SK-N-SH treated with all-trans-retinoic acid at 6 μM for 48 hours (cell line): ENCODE data around the gene RFX3.

Source experiments
- ATAC-seq: fragments of 200-7000 bp; cut with Tn5 transposase; 3 replicates; pipeline ENCODE4 v1.9.1; 2020; ENCODE audit warnings: mild to moderate bottlenecking, moderate library complexity
- ARNTL ChIP-seq: fragments of 450-650 bp; formaldehyde crosslinking; IDR thresholded peaks from 2 replicates; pipeline ENCODE4 v1.5.0; 2020; ENCODE audit warnings: low read depth, mild to moderate bottlenecking, moderate library complexity, borderline replicate concordance
- BACH2 ChIP-seq: fragments of 250-450 bp; sonication (Bioruptor Pico); IDR thresholded peaks from 2 replicates; pipeline ENCODE4 v1.9.0; 2021; ENCODE audit warnings: mild to moderate bottlenecking, borderline replicate concordance
- CREB5 ChIP-seq: fragments of 250-450 bp; sonication (Bioruptor Pico); IDR thresholded peaks from 2 replicates; pipeline ENCODE4 v1.5.1; 2020; ENCODE audit warnings: low read depth, mild to moderate bottlenecking, moderate library complexity
- CSDC2 ChIP-seq: fragments of 250-450 bp; sonication (Bioruptor Pico); IDR thresholded peaks from 2 replicates; pipeline ENCODE4 v1.5.0; 2020; ENCODE audit warnings: mild to moderate bottlenecking, moderate library complexity
- ESRRG ChIP-seq: fragments of 250-450 bp; sonication (Bioruptor Pico); IDR thresholded peaks from 2 replicates; pipeline ENCODE4 v1.6.1; 2021; ENCODE audit warnings: mild to moderate bottlenecking
- GLIS3 ChIP-seq: fragments of 250-450 bp; sonication (Bioruptor Pico); IDR thresholded peaks from 2 replicates; pipeline ENCODE4 v1.5.0; 2020; ENCODE audit warnings: mild to moderate bottlenecking, moderate library complexity
- ISL1 ChIP-seq: fragments of 250-450 bp; sonication (Bioruptor Pico); IDR thresholded peaks from 2 replicates; pipeline ENCODE4 v2.1.2; 2022; ENCODE audit warnings: mild to moderate bottlenecking, moderate library complexity
- OSR1 ChIP-seq: fragments of 250-450 bp; sonication (Bioruptor Pico); IDR thresholded peaks from 2 replicates; pipeline ENCODE4 v1.8.0; 2022; ENCODE audit warnings: moderate library complexity, mild to moderate bottlenecking, inconsistent platforms
- PPARA ChIP-seq: fragments of 250-450 bp; sonication (Bioruptor Pico); IDR thresholded peaks from 2 replicates; pipeline ENCODE4 v1.5.0; 2020; ENCODE audit warnings: mild to moderate bottlenecking, borderline replicate concordance
- SNAI2 ChIP-seq: fragments of 250-450 bp; sonication (Bioruptor Pico); IDR thresholded peaks from 2 replicates; pipeline ENCODE4 v1.5.0; 2020; ENCODE audit warnings: mild to moderate bottlenecking, moderate library complexity
- TCF4 ChIP-seq: fragments of 250-450 bp; sonication (Bioruptor Pico); IDR thresholded peaks from 2 replicates; pipeline ENCODE4 v1.8.0; 2021; ENCODE audit warnings: mild to moderate bottlenecking, moderate library complexity, borderline replicate concordance
- TOX ChIP-seq: fragments of 250-450 bp; sonication (Bioruptor Pico); IDR thresholded peaks from 2 replicates; pipeline ENCODE4 v1.8.0; 2021; ENCODE audit warnings: mild to moderate bottlenecking, moderate library complexity, borderline replicate concordance
- TSHZ2 ChIP-seq: fragments of 250-450 bp; sonication (Bioruptor Pico); IDR thresholded peaks from 2 replicates; pipeline ENCODE4 v1.5.0; 2020; ENCODE audit warnings: mild to moderate bottlenecking, moderate library complexity
- ZC3H10 ChIP-seq: fragments of 250-450 bp; sonication (Bioruptor Pico); IDR thresholded peaks from 2 replicates; pipeline ENCODE4 v1.5.1; 2021; ENCODE audit warnings: mild to moderate bottlenecking, moderate library complexity
- ZFP3 ChIP-seq: fragments of 250-450 bp; sonication (Bioruptor Pico); IDR thresholded peaks from 2 replicates; pipeline ENCODE4 v1.5.0; 2020; ENCODE audit warnings: mild to moderate bottlenecking, moderate library complexity
- ZFP30 ChIP-seq: fragments of 450-650 bp; formaldehyde crosslinking; IDR thresholded peaks from 2 replicates; pipeline ENCODE4 v1.5.0; 2022; ENCODE audit warnings: mild to moderate bottlenecking, moderate library complexity
- ZNF565 ChIP-seq: fragments of 450-650 bp; formaldehyde crosslinking; conservative IDR thresholded peaks from 2 replicates; pipeline ENCODE4 v1.5.0; 2020; ENCODE audit warnings: low read depth, mild to moderate bottlenecking, moderate library complexity
- ZNF70 ChIP-seq: fragments of 450-650 bp; formaldehyde crosslinking; IDR thresholded peaks from 2 replicates; pipeline ENCODE4 v1.5.0; 2020; ENCODE audit warnings: mild to moderate bottlenecking, moderate library complexity
- ZNF8 ChIP-seq: fragments of 450-650 bp; formaldehyde crosslinking; IDR thresholded peaks from 2 replicates; pipeline ENCODE4 v1.5.0; 2020; ENCODE audit warnings: mild to moderate bottlenecking, moderate library complexity
- TF ChIP-seq, protein P1 (sequence below): fragments of 250-450 bp; sonication (Bioruptor Pico); IDR thresholded peaks from 2 replicates; pipeline ENCODE4 v1.5.1; 2021; ENCODE audit warnings: mild to moderate bottlenecking, moderate library complexity
- TF ChIP-seq, protein P2 (sequence below): fragments of 250-450 bp; sonication (Bioruptor Pico); IDR thresholded peaks from 2 replicates; pipeline ENCODE4 v1.8.0; 2020; ENCODE audit warnings: mild to moderate bottlenecking, moderate library complexity, borderline replicate concordance
- TF ChIP-seq, protein P3 (sequence below): fragments of 250-450 bp; sonication (Bioruptor Pico); IDR thresholded peaks from 2 replicates; pipeline ENCODE4 v1.8.0; 2021; ENCODE audit warnings: low read depth, mild to moderate bottlenecking, moderate library complexity, borderline replicate concordance

RFX3 gene

GRCh38 chr9:3239240-3239639, 286.6 kb downstream of the RFX3 start:
- ATAC-seq: no peak
- TF ChIP-seq ZNF70 (no peak), CSDC2 (no peak), ISL1 (CRISPR knock-in tag) (no peak), TOX (CRISPR knock-in tag) (no peak), ESRRG (CRISPR knock-in tag) (no peak), GLIS3 (CRISPR knock-in tag) (no peak), TSHZ2 (no peak), ZNF8 (no peak), ZC3H10 (no peak), ZFP3 (CRISPR knock-in tag) (no peak), OSR1 (no peak), ZFP30 (no peak), CREB5 (CRISPR knock-in tag) (no peak), ZNF565 (no peak), PPARA (CRISPR knock-in tag) (no peak)
- TF ChIP-seq, protein P1, sequence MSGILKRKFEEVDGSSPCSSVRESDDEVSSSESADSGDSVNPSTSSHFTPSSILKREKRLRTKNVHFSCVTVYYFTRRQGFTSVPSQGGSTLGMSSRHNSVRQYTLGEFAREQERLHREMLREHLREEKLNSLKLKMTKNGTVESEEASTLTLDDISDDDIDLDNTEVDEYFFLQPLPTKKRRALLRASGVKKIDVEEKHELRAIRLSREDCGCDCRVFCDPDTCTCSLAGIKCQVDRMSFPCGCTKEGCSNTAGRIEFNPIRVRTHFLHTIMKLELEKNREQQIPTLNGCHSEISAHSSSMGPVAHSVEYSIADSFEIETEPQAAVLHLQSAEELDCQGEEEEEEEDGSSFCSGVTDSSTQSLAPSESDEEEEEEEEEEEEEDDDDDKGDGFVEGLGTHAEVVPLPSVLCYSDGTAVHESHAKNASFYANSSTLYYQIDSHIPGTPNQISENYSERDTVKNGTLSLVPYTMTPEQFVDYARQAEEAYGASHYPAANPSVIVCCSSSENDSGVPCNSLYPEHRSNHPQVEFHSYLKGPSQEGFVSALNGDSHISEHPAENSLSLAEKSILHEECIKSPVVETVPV (CRISPR knock-in tag): no peak

DNA sequence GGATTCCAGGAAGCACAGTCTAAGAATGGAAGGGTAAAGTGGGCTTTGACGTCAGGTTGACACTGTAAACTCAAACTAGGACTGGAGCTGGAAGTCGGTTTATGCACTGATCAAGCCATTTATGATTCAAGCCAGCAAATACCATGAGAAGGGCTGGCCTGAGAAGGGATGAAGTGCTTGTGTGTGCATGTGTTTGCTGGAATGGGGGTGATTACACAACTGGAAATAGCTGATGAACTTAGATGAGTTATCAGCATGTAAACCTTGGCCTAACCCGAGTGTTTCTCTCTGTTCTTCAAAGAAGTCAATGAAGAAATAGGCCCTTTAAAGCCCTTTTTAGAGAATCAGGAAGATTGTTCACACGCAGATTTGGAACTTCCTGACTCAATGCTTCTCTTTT, 287.6 kb downstream of the RFX3 start:
- ATAC-seq: no peak

More for the DNA sequence above, 287.6 kb downstream of the RFX3 start:
- no peak for TF ChIP-seq ZNF70
- TF ChIP-seq ZC3H10: no peak
- TF ChIP-seq BACH2 (CRISPR knock-in tag): no peak
- TF ChIP-seq ZFP30: no peak
- no peak for TF ChIP-seq CSDC2
- no peak for TF ChIP-seq TSHZ2
- no peak for TF ChIP-seq SNAI2 (CRISPR knock-in tag)
- TF ChIP-seq, protein P2, sequence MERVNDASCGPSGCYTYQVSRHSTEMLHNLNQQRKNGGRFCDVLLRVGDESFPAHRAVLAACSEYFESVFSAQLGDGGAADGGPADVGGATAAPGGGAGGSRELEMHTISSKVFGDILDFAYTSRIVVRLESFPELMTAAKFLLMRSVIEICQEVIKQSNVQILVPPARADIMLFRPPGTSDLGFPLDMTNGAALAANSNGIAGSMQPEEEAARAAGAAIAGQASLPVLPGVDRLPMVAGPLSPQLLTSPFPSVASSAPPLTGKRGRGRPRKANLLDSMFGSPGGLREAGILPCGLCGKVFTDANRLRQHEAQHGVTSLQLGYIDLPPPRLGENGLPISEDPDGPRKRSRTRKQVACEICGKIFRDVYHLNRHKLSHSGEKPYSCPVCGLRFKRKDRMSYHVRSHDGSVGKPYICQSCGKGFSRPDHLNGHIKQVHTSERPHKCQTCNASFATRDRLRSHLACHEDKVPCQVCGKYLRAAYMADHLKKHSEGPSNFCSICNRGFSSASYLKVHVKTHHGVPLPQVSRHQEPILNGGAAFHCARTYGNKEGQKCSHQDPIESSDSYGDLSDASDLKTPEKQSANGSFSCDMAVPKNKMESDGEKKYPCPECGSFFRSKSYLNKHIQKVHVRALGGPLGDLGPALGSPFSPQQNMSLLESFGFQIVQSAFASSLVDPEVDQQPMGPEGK (CRISPR knock-in tag): no peak
- TF ChIP-seq TCF4 (CRISPR knock-in tag): no peak
- TF ChIP-seq TOX (CRISPR knock-in tag): no peak
- no peak for TF ChIP-seq PPARA (CRISPR knock-in tag)
- TF ChIP-seq ESRRG (CRISPR knock-in tag): no peak
- TF ChIP-seq, protein P1 (CRISPR knock-in tag): no peak
- TF ChIP-seq ISL1 (CRISPR knock-in tag): no peak
- no peak for TF ChIP-seq ARNTL (CRISPR knock-in tag)
- TF ChIP-seq, protein P3, sequence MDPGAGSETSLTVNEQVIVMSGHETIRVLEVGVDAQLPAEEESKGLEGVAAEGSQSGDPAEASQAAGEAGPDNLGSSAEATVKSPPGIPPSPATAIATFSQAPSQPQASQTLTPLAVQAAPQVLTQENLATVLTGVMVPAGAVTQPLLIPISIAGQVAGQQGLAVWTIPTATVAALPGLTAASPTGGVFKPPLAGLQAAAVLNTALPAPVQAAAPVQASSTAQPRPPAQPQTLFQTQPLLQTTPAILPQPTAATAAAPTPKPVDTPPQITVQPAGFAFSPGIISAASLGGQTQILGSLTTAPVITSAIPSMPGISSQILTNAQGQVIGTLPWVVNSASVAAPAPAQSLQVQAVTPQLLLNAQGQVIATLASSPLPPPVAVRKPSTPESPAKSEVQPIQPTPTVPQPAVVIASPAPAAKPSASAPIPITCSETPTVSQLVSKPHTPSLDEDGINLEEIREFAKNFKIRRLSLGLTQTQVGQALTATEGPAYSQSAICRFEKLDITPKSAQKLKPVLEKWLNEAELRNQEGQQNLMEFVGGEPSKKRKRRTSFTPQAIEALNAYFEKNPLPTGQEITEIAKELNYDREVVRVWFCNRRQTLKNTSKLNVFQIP: no peak
